Stimulated activated CD4-positive, alpha-beta T cell treated with anti-CD3 and anti-CD28 coated beads, Interleukin-15, amount 100 ng/mL, for 1 hour (primary cell): ENCODE results near the gene JUND.

ENCODE experiments used
- DNase-seq, 2 donors: peaks; one replicate each; pipeline ENCODE4 v3.0.0-alpha.2; 2020; ENCODE audit warnings: low read depth in 1 of 2, low spot score in 1 of 2

Gene JUND

DNA sequence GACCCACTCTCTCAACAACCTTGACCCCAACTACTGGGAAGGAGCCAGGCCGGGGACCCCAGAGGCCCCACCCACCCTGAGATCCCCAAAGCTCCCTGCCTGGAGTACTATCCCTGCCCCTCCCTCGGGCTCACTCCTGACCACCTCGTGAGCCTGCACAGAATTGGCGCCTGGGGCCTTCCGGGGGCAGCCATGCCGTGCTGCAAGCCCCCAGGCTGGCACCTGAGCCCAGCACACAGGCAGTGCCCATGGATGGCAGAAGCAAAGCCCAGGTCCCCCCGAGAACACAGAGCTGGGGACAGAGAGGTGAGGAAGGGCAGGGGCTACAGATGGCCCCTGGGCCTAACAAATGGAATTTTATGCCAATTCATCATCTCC, 27.5 kb upstream of the JUND start:
- DNase-seq = no peak

DNA sequence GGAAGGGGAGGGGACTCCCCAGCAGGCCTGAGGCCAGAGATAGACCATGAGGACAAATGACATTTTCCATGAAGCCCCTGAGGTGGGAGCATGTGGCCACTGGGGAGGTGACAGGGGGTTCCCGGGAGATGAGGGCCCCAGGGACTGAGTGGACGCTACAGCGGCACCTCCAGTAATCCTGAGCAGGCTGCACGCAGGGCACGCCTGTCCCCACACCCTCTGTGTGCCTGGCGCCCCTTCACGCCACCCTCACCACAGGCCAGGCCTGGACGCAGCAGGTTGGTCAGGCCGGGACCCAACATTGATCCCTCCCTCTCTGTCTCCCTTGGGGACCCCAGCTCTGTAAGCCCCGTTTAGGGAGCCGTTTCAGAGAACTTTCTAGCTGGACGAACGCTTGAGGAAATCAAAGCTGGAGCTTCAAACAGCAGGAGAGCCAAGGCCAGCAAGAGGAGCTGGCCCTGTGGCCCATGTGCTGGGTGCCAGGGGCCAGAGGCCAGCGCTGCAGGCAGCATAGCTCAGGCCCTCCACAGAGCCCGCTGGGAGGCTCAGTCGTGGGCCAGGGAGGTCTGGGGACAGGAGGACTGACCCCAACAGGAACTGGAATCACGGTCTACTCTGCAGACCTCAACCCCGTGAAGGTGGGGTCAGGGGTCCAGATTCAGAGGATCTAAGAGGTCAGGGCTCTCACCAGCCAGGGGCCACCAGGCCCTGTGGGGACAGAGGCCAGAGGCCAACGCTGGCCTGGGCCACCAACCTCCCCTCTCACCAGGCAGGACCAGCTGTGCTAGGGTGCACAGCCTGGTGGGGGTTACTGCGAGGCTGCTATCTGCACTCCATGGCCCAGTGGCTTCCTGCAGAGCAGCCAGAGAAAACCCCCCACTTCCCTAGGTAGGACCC, 26.9 kb upstream of the JUND start:
- no peak for DNase-seq

DNA sequence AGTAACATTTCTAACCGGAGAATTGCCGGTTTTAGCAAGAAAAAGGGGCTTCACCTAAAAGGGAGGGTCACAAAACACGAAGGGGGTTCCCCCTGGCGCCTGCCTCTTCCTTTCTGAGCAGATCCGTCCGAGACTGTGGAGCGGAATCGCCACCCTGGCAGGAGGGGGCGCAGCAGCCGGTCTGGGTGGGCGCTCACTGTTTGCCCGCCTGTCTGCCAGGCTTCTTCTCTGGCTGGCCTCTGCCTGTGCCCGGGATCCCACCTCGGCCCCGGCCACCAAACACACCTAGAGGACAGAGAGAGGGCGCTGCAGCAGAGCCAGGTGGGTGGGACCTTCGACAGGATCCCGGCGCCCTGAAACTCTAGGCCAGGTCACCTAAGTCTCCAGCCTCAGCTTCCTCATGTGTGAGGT, 25.9 kb upstream of the JUND start:
- DNase-seq = no peak

DNA sequence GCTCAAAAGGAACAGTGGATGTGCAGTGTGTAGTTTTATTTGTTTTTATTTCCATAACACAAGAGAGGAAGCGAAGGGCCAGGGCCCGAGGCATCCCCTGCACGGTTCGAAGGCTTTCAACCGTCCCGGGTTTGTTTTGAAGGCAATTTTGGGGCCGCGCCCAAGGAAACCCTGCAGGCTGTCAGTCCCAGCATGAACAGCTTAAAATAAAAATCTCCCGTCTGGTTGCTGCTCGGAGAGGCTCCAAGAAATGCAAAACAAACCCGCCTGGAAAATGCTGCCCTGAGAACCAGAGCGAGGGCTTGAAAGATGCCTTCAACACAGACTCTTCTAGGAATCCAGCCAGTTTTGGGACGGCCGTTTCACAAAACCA, 25.5 kb upstream of the JUND start:
- DNase-seq = no peak

DNA sequence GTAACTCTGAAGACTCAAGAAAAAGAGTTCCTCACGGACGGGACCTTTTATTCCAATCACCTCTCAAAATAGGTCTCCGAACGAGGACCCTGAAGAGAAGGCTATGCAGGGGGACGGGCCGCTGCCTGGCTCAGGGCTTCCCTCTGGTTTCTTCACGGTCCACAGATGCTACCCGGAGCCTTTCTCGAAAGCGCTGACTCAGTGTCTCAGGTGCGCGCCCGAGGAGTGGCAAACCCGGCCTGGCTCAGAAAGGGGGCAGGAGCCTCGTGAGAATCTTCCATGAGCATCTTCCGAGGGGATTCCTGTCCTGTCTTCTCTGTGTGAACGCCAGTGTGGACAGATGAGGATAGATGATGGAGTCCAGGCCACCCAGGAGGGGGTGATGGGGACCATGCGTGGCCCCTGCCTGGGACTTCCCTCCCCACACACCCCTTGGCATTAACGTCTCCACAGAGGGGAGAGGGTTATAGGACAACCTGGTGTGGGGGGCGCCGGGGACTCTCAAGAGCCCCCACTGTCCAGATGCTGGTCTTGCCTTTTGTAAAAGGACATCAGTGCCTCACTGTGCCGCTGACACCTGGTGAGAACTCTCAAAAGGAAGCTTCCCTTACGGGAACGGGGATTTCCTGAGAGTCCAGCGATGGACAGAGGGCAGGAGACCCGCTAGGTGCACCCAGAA, 24.9 kb upstream of the JUND start:
- DNase-seq = no peak

DNA sequence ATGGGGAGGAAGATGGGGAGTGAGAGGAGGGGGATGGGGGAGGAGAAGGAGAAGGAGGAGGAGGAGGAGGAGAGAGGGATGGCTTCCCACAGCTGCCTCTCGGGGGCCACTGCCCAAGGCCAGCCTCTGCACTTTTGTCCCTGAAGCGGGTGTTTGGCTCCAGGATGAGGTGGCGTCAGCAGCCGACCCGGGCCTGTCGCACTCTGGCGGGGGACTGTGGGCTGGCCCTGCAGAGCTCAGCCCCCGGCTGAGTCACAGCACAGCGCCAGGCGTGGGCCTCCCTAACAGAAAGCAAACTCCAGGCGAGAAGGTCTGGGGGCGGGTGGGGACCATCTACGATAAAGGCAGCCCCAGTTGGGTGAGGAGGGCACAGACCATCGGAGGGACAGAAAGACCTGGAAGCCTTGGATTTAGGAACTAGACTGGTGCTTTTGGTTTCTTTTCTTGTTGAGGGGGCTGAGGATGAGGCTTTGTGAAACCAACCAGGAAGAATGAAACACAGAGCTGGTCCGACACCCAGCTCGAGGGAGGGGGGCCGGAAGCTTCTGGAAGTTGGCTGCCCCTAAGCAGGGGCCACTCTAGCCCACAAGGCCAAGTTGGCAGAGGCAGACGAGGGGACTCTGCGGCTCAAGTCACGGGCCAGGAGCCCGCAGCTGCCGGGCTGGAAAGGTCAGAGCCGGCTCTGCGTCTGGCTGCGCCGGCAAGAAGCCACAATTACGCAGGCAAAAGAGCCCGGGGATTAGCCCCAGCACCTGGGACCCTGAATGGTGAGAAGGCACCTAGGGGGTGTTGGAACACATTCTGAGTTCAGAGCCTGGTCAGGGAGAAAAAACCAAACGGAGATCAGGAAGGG, 23.3 kb upstream of the JUND start:
- peak; percentile 70 to 76 for DNase-seq

DNA sequence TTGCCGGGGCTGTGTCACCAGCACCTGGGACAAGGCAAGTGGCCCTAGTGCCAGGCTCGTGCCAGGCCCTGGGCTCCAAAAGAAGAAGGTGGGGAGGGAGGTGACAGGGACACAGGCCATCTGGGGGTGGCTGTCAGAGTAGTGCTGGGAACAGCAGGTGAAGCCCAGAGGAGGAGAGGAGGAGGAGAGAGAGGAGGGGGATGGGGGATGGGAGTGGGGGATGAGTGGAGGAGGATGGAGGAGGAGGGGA, 22.7 kb upstream of the JUND start:
- DNase-seq = no peak

DNA sequence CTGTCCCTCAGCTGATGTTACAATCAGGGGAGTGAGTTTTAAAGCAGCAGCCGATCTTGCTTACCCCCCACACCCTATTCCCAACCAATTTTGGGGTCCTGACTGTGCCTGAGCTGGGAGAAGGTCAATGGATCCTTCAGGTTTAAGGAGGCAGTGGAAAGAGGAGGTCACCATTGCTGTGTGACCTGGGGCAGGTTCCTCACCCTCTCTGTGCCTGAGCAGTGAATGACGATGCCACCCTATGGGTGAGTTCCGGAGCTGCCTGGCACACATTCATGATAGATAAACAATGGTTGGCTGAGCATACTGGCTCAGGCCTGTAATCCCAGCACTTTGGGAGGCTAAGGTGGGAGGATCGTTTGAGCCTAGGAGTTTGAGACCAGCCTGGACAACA, 20.3 kb upstream of the JUND start:
- DNase-seq = no peak

DNA sequence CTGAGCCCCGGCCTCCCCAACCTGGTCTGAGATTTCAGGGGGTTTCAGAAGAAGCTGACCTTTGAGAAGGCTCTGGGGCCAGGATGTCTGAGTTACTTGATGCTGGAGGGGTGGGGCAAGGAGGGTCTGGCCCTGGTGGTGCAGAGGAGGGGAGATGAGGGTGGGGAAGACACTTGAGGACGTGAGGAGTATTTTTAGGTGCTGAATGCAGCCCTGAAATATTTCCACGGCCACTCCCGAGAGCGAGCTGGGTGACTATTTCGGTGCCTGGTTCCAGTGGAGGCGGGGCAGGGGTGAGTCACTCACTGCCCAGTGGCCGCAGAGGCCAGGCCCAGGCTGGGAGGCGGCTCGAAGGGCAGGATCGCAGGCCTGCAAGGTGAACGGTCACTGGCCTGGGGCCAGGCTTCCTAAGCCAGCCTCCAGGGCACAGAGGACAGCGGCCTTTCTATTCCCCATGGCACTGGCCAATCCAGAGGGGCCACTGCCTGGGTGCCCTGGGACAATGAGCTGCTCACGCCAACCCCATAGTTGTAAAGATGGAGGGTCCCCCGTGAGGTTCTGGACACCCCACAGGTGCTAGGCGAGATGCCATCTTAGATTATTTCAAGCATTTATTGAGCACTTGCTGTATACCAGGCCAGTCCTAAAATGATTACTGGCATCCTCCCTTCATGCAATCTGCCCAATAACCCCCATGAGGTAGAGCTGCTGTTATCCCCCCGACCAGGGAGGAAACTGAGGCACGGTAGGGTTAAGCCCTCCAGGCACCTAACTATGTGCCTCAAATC, 19.7 kb upstream of the JUND start:
- DNase-seq = no peak

DNA sequence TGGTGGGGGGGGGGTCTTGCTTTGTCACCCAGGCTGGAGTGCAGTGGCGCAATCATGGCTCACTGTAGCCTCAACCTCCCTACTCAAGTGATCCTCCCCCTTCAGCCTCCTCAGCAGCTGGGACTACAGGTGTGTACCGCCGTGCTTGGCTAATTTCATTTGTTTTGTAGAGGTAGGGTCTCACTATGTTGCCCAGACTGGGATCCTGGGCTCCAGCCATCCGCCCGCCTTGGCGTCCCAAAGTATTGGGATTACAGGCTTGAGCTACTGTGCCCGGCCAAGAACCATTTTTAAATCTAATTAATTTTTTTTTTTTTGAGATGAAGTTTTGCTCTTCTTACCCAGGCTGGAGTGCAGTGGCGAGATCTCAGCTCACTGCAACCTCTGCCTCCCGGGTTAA, 18.2 kb upstream of the JUND start:
- DNase-seq = no peak

DNA sequence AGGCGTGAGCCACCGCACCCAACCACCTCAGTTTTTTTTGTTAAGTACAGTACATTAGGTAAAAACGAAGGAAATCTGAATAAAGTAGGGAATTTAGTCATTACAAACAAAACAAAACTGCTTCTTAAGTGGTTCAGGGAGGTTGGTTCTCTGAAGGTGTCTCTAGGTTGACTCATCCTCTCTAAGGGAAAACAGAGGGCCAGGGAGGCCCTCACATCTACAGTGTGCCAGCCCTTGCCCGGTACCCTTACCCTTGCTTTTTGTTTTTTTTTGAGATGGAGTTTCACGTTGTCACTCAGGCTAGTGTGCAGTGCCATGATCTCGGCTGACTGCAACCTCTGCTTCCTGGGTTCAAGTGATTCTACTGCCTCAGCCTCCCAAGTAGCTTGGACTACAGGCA, 17.2 kb upstream of the JUND start:
- no peak for DNase-seq

DNA sequence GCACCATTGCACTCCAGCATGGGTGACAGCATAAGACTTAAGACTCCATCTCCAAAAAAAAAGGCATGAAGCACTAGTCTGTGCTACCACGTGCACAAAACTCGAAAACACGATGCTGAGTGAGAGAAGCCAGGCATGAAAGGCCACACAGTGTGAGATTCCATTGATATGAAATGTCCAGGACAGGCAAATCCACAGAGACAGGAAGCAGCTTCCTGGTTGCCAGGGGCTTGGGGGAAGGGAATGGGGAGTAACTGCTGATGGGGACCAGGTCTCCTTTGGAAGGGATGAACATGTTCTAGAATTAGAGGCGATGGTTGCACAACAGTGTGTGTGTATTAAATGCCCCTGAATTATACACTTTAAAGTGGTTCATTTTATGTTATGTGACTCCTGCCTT, 15.9 kb upstream of the JUND start:
- no peak for DNase-seq

DNA sequence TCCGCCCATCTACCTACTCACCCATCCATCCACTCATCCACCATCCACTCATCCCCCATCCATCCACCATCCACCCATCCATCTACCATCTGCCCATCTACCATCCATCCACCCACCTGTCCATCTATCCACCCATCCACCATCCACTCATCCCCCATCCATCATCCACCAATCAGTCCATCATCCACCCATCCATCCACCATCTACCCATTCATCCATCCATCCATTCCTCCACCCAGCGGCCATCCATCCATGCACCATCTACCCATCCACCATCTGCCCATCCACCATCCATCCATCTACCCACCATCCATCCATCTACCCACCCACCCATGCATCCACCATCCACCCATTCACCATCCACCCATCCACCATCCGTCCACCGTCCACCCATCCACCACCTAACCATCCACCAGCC, 13.6 kb upstream of the JUND start:
- no peak for DNase-seq

DNA sequence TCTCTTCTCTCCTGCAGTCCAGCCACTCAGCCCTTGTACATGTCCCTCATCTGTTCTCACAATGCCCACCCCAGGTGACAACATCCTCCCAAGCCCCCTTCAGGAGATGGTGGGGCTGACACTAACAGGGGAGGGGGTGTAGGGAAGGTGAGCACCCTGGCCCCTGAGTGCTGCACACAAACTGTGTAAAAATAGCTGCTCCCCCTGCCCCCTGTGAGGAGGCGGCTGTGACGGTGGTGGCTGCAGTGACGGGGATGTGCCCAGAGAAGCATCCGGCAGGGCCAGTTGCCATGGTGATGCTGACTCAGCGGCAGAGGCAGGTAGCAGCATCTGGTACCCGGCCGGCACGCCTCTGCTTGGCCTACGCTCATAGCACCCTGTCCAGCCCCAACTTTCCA, 13.0 kb upstream of the JUND start:
- peak; percentile 78 to 79 for DNase-seq

DNA sequence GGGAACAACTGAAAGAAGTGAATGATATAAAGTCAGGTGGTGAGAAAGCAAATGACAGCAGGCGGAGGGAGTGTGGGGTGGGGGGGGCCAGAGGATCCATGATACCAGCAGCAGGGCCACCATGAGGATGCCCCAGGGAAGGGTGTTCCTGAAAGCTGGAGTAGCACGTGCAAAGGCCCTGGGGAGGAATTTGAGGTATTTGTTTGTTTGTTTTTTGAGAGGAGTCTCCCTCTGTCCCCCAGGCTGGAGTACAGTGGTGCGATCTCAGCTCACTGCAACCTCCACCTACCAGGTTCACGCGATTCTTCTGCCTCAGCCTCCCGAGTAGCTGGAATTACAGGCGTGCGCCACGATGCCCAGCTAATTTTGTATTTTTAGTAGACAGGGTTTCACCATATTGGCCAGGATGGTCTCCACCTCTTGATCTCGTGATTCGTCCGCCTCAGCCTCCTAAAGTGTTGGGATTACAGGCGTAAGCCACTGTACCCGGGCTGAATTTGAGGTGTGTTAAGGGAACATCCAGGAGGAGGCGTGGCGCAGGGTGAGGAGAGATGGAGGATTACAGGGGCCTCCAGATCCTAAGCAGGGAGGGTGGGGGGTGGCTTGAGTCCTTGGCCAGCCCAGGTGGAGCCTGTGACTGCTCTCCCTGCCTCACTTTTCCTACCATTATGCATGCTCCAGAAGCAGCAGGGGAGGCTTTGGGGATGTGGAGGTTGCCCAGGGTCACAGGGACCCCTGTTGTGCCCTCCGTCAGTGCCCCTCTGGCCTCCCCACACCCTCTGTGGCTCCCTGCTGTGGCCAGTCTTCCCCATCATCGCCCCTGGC, 12.4 kb upstream of the JUND start:
- no peak for DNase-seq

DNA sequence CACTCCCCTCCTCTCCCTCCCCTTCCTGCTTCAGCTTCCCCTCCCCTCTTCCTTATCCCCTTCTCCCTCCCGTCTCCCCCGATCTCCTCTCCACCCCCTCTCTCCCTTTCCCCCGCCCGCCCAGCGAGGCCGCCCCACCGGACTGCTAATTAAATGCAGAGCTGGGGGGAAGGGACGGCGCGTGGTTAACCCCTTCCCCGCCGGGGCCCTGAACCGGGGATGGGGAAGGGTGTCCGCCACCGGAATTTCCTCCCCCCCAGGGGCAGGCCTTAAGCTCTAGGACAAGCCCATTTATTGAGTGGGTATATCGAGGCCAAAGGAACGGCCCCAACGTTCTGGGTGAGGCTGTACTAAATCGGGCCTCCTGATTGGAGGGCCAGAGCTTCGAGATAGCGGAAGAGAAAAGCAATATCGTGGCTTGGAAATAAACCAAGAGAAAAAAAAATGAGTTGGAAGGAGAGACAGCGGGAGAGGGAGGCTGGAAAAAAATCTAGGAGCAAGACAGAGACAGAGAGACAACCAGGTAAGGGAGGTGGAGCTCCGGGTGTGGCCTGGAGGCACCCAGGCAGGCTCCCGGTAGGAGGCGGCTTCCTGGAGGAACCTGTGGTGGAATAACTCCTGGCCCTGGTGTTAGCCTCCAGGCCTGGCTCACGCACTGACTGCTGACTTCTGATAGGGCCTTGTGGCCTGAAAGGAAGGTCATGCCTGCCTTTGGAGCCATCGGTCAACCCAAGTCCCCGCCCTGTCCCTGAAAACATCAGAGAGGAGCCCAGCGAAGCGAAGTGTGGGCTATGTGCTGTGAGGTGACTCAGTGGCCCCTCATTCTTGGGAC, 11.6 kb upstream of the JUND start:
- no peak for DNase-seq

DNA sequence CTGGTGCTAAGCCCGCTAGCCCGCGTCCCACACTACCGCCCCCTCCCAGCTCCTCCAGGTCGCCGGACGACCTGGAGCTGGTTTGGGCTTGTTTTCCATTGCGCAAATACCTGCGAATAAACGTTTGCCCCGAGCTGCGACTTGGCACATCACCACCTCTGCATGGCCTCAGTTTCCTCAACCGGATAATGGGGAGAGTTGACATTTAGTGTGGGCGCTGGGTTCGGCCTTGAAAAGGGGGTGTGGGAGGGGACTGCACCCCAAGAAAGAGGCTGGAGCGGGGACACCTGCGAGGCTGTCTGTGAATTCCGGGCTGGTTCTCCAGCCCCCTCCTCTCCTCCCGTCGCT, 11.0 kb upstream of the JUND start:
- DNase-seq = no peak

DNA sequence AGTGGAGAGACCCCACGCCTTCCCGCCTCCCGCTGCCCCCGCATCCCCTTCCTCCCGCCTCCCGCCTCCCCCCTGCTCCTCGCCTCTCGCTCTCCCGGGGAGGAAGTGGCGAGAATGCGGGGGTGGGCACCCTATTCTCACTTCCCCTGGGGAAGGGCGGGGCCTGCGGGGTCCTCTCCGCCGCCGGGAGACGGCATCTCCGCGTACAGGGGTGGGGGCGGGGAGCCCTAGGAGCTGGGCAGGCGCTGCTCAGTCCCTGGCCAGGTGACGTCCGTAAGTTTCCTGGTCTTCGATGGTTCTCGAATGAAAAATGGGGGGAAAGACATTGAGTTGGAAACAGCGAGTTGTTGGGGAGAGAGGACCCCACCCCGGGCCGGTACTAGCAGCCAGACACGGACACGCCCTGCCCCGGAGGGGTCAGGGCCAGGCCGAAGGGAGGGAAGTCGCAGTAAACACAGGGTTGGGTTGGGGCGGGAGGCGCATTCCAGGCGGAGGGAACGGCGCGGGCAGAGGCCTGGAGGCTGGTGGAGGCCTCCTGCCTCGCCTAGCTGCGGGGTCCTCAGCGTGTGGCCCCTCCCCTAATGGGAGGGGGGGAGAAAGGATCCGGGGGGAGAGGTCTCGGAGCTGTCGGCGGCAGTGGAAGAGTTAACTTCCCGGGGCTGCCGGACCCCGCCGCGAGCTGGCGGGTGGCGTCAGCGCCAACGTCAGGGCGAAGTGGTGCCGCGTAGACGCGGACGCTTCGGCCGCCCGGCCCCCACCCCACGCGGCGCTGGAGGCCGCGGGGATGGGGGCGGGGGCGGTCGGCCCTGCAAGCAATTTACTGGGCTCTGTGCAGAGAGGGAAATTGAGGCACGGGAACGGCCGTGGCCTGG, 10.4 kb upstream of the JUND start:
- DNase-seq = peak; percentile 56 to 58

DNA sequence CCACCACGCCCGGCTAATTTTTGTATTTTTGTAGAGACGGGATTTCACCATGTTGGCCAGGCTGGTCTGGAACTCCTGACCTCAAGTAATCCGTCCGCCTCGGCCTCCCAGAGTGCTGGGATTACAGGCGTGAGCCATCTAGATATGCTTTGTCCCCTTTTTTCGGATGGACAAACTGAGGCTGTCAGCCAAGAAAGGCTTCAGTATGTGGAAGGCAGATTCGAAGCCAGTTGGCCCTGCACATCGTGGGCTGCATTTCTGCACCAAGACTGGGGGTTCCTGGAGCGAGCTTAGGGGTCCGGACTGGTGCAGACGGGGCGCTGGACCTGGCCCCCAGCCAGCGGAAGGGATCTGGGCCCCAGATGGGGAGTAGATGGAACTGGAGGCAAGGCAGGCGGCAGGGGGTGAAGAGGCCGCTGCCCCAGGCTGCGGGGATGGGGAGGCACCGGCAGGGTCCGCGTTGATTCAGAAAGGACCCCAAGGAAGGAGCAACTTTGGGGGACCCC, 9.7 kb upstream of the JUND start:
- DNase-seq = no peak
